Activated naive CD8-positive, alpha-beta T cell treated with anti-CD3 and anti-CD28 coated beads, Interleukin-2, amount 10 ng/mL, durations not matched to agents 7 days and 5 days (primary cell): ENCODE results near the gene PDAP1. TPM values are rescaled to one million over a fixed set of nuclear protein-coding genes. Genes with fewer than 3 reads are reported as not detected.
A peak's percentile ranks its signal among the peaks of the same experiment; 100 is the strongest.

ENCODE experiments used
- ATAC-seq: fragments of 150-1000 bp; cut with Tn5 transposase; one replicate; pipeline ENCODE4 v1.10.0; 2021; ENCODE audit warnings: low read depth, moderate library complexity
- POLR2A ChIA-PET: fragments of 350-600 bp; sonication (Branson Sonifier 250); formaldehyde crosslinking; loops from one replicate; lab custom pipeline; 2021; ENCODE audit warnings: antibody characterized with exemption; lab: Charles Lee
- DNase-seq: peaks from one replicate; pipeline ENCODE4 v3.0.0; 2021
- H3K27ac Mint-ChIP-seq: one replicate; pipeline ENCODE4 v1.8.0; 2022; ENCODE audit warnings: mild to moderate bottlenecking, mixed read lengths
- H3K27me3 Mint-ChIP-seq: one replicate; pipeline ENCODE4 v1.8.0; 2022; ENCODE audit warnings: mild to moderate bottlenecking, moderate library complexity, mixed read lengths
- H3K36me3 Mint-ChIP-seq: one replicate; pipeline ENCODE4 v1.8.0; 2021; ENCODE audit warnings: mild to moderate bottlenecking, mixed read lengths
- H3K4me1 Mint-ChIP-seq: one replicate; pipeline ENCODE4 v1.8.0; 2021; ENCODE audit warnings: mixed read lengths
- H3K4me3 Mint-ChIP-seq: one replicate; pipeline ENCODE4 v1.8.0; 2022; ENCODE audit warnings: mild to moderate bottlenecking, moderate library complexity, mixed read lengths
- H3K9me3 Mint-ChIP-seq: one replicate; pipeline ENCODE4 v1.8.0; 2021; ENCODE audit warnings: mixed read lengths
- total RNA-seq, 2 experiments: library from RNA; stranded (reverse); gene quantifications; one replicate each; pipeline ENCODE4 v1.2.3, GENCODE V29; 2021

PDAP1 gene
- total RNA-seq, 2 experiments from 2014 or later: 87.1 to 93.5 TPM

DNA sequence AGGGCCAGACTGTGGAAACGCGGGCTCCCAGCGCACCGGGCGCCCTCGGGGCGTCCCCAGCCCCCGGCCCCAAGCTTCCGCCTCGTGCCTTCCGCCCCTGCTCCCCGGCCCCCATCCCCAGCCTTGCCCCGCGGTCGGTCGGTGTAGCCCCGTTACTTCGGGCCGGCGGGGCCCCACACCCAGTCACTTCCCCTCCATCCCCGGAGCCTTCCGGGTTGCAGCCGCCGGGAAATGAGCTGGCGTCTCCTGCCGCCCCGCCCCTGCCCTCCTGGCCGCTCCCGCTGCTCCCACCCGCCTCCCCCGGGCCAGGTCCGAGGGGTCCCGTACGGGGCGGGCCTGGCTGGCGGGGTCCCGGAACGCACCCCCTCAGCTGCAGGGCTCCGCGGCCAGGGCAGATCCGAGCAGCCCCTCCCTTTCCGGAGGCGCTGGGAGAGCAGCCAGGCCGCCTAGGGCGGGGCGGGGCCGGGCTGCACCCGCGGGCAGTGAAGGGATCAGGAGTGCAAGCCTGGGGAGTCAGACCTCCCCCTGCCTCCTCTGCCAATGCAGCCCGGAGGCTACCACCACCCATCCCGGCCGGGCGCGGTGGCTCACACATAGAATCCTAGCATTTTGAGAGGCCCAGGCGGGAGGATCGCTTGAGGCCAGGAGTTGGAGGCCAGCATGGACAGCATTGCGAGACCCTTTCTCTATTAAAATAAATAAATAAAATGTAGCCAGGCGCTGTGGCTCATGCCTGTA, 33.2 kb downstream of the PDAP1 start:
- peak; percentile 65 for ATAC-seq
- POLR2A ChIA-PET: interaction anchor here (0.5 to 4.6 kb wide), 12 partner anchors 15 to 249 kb away, joined by 3 to 35 read pairs (median 4); partner anchors contain the start of genes ARPC1A, BUD31, PDAP1 and ZNF394
- H3K36me3 Mint-ChIP-seq: peaks cover 18% of the 10 kb centered on the region

DNA sequence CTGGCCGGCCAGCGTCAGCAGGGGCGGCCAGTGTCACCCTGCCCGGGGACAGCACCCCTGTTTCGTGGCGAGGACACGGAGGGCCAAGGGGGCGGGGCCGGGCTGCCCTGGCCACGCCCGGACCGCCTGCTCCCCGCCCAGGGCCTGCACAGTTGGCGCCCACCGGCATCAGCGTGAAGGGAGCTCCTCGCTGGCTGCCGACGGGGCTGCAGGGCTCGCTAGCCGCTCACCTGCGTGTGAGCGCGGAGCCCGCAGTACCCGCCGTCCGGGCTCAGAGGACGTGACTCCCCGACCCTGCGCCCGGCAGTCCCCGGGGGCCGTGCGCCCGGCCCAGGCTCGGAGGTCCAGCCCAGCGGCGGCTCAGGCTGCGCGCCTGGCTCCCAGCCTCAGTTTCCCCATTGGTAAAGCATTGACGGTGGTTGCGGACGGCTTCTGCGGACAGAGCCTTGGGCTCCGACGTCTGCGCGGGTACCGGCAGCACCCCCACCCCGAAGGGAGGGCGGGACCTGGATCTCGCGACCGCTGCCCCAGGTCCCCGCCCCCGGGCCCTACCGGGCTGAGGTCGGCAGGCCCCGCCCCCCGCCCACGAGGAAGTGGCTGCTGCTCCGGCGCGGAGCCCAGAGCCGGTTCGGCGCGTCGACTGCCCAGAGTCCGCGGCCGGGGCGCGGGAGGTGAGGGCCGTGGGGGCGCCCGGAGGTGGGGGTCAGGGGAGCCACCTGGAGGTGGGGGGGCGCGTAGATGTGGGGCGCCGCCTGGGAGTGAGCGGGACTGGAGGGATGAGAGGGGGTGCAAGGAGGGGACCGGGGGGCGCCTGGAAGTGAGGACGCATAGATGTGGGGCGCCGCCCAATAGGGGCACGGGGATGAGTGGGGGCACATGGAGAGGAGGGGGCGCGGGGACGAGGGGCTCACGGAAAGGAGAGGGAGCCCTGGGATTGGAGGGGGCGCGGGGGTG, 34.0 kb downstream of the PDAP1 start, which contains the start of gene ARPC1B:
TSS of gene ARPC1B (plus strand) at position 620 of the 954 bp plus-strand sequence. CDS start 10,985 bp downstream, outside the sequence.
- Mint-ChIP-seq H3K27ac (peak within 1 kb of the TSS; percentile 78), H3K4me3 (peak within 1 kb of the TSS; percentile 87), H3K36me3 (peaks cover 15% of the 10 kb centered on the region), H3K27me3 (peaks cover 2% of the 10 kb centered on the region), H3K4me1 (peaks cover 33% of the 10 kb centered on the region), H3K9me3 (no peaks in the 10 kb centered on the region)
- ATAC-seq (peak; percentile 56), DNase-seq (peak; percentile 84)
- POLR2A ChIA-PET: interaction anchor here (0.5 to 4.6 kb wide), 10 partner anchors 14 to 250 kb away, joined by 3 to 35 read pairs (median 4); partner anchors contain the start of genes ARPC1A, BUD31, PDAP1 and ZNF394

More for the DNA sequence above, 33.2 kb downstream of the PDAP1 start:
- peaks cover 2% of the 10 kb centered on the region for H3K27me3 Mint-ChIP-seq
- peak overlapping the region; percentile 78 for H3K27ac Mint-ChIP-seq
- peaks cover 32% of the 10 kb centered on the region for H3K4me1 Mint-ChIP-seq
- H3K4me3 Mint-ChIP-seq: peak overlapping the region; percentile 87
- no peaks in the 10 kb centered on the region for H3K9me3 Mint-ChIP-seq
- peak; percentile 83 for DNase-seq

DNA sequence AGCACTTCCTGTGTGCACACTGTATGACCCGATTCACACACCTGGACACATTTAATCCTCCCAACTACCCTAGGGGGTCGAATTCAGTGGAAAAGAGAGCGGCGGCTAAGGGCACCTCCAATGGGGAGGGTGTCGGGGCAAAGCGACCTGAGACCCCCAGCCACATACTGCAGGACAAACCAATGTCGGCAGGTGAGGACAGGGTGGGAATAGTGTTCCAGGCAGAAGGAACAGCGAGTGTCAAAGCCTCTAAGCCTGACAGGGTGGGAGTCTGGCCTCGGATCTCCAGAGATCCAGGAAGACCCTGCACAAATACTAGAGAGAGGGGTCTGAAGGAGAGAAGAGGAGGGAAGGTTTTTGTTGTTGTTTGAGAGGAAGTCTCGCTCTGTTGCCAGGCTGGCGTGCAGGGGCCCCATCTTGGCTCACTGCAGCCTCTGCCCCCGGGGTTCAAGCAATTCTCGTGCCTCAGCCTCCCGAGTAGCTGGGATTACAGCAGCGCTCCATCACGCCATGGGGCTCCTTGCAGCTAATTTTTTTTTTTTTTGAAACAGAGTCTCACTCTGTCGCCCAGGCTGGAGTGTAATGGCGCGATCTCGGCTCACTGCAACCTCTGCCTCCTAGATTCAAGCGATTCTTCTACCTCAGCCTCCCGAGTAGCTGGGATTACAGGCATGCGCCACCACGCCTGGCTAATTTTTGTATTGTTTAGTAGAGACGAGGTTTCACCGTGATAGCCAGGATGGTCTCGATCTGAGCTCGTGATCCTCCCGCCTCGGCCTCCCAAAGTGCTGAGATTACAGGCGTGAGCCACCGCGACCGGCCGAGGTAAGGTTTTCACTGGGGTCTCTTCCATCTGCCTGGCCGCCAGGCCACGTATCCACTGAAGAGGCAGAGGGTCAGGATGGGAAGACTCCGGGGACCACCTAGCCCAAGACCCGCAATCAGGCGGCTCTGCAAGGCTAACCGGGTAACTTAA, 35.0 kb downstream of the PDAP1 start:
- Mint-ChIP-seq H3K4me3 (peak overlapping the region; percentile 87), H3K36me3 (peaks cover 10% of the 10 kb centered on the region), H3K9me3 (no peaks in the 10 kb centered on the region), H3K27me3 (peaks cover 2% of the 10 kb centered on the region), H3K4me1 (peaks cover 33% of the 10 kb centered on the region), H3K27ac (peak overlapping the region; percentile 83)
- ATAC-seq: no peak
- no peak for DNase-seq
- POLR2A ChIA-PET: interaction anchor here (0.9 to 4.6 kb wide), 4 partner anchors 20 to 73 kb away, joined by 4 to 35 read pairs (median 20); partner anchors contain the start of genes BUD31 and PDAP1

DNA sequence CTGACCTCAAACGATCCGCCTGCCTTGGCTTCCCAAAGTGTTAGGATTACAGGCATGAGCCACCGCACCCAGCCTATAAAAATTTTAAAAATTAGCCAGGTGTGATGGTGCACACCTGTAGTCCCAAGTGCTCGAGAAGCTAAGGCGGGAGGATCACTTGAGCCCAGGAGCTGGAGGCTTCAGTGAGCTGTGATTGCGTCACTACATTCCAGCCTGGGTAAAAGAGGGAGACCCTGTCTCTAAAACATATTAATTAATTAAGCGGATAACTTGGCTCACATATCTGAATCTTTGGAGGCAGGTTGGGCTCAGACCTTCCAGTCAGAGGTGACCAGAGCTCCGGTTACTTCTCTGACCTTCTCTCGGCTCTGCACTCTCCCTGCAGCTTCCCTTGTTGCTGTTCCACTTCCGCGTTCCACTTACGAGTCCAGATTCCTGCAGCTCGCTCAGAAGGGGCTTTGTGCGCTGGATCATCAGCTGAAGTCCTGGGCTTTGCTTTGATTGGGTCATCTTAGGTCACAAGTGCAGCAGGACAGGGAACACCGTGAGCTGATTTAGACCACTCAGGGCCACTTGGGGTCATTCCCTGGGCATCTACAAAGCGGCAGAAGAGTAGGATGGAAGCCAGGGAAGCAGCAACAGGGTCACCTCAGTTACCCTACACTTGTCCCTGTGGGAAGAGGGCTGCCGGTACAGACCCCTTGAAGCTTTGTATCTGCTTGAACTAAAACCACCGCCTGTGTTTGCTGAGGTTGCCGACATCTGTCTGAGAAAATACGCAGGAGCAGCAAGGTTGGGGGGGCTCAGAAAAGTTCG, 35.9 kb downstream of the PDAP1 start:
- POLR2A ChIA-PET: interaction anchor here (1.0 to 4.6 kb wide), 2 partner anchors 21 to 36 kb away, joined by 5 to 35 read pairs; partner anchors contain the start of genes BUD31 and PDAP1
- peaks cover 4% of the 10 kb centered on the region for H3K36me3 Mint-ChIP-seq
- H3K9me3 Mint-ChIP-seq: no peaks in the 10 kb centered on the region
- H3K4me3 Mint-ChIP-seq: peak overlapping the region; percentile 87
- peak overlapping the region; percentile 83 for H3K27ac Mint-ChIP-seq
- ATAC-seq: no peak
- no peak for DNase-seq
- peaks cover 2% of the 10 kb centered on the region for H3K27me3 Mint-ChIP-seq
- H3K4me1 Mint-ChIP-seq: peaks cover 30% of the 10 kb centered on the region

DNA sequence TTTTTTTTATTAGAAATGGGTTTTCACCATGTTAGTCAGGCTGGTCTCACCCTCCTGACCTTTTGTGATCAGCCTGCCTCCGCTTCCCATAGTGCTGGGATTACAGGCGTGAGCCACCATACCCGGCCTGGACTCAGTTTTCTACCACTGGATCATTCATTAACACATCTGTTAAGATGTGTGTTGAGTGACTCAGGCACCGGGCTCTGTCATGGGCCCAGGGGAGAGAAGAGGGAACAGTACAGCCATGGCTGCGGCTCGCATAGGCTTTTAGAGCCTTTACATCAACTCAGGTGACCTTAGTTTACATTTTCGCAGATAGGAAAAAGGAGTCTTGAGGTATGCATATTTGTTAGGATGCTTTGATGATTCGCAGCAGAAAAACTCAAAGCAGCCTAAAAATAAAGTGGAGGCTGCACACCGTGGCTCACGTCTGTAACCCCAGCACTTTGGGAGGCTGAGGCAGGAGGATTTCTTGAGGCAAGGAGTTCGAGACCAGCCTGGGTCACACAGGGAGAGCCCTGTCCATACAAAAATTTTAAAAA, 36.9 kb downstream of the PDAP1 start:
- Mint-ChIP-seq H3K27ac (no peak overlapping the region), H3K9me3 (no peaks in the 10 kb centered on the region), H3K36me3 (peaks cover 2% of the 10 kb centered on the region), H3K4me3 (no peak overlapping the region), H3K27me3 (peaks cover 2% of the 10 kb centered on the region), H3K4me1 (peaks cover 27% of the 10 kb centered on the region)
- ATAC-seq: no peak
- no peak for DNase-seq
- POLR2A ChIA-PET: no interaction called here

DNA sequence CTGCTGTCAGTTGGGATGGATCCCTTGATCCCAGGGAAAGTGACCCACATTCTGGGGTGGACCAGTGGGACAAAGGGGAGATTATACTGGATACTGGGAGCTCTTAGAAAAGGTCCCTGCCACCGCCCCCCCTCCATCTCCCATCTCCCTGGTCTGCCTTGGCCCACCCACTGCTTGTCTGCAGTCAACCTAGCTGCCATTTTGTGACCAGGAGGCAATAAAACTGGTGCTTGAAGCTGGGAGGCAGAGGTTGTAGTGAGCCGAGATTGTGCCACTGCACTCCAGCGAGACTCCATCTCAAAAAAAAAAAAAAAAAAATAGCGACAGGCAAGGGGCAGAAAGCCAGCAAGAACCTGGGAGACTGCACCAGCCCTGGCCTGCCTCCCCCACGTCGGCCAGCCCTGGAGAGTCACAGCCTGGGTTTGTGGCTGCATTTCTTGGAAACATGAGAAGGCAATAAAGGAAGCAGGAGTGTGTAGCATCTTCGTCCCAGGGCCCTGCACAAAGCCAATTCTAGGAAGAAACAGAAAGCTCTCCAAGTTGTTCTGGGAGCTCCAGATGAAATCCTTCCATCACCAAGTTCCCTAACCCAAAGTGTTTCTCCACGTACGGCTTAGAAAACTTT, 38.5 kb downstream of the PDAP1 start:
- Mint-ChIP-seq H3K27me3 (peaks cover 2% of the 10 kb centered on the region), H3K36me3 (peaks cover 5% of the 10 kb centered on the region), H3K9me3 (no peaks in the 10 kb centered on the region), H3K4me1 (peaks cover 25% of the 10 kb centered on the region), H3K27ac (peak overlapping the region; percentile 45), H3K4me3 (peak overlapping the region; percentile 19)
- no peak for ATAC-seq
- no peak for DNase-seq
- POLR2A ChIA-PET: interaction anchor here (0.7 to 1.5 kb wide), 3 partner anchors 39 to 228 kb away, joined by 3 to 4 read pairs (median 3); partner anchors contain the start of genes BUD31, PDAP1 and TMEM225B

DNA sequence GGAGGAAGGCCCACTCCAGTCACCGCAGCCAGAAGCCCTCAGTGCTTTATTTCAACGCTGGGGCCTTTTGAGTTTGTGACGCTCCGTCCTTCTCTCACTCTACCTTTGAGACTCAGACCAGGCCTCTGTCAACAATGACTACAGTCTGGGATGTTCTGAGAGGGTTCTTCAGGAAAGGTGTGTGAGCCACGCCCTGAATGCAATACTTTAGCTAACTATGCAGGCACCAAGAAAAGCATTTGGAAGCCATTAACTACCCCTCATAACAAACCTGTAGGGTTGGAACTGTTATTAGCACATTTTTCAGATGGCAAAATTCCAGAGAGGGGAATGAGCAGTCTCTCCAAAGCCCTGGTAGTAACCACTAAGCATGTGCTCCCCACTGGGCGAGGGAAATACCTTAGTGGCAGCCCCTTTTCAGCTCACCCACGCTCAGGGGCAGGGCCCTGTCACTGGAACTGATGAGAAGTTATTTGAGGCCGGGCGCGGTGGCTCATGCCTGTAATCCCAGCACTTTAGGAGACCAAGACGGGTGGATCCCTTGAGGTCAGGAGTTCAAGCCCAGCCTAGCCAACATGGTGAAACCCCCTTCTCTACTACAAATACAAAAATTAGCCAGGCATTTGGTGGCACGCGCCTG, 39.5 kb downstream of the PDAP1 start:
- POLR2A ChIA-PET: interaction anchor here (0.5 to 1.5 kb wide), 2 partner anchors 40 to 100 kb away, joined by 3 to 4 read pairs; partner anchors contain the start of genes BUD31 and PDAP1
- Mint-ChIP-seq H3K4me3 (peak overlapping the region; percentile 22), H3K4me1 (peaks cover 25% of the 10 kb centered on the region), H3K27ac (no peak overlapping the region), H3K27me3 (peaks cover 2% of the 10 kb centered on the region), H3K9me3 (no peaks in the 10 kb centered on the region), H3K36me3 (peaks cover 9% of the 10 kb centered on the region)
- DNase-seq (no peak), ATAC-seq (no peak)

DNA sequence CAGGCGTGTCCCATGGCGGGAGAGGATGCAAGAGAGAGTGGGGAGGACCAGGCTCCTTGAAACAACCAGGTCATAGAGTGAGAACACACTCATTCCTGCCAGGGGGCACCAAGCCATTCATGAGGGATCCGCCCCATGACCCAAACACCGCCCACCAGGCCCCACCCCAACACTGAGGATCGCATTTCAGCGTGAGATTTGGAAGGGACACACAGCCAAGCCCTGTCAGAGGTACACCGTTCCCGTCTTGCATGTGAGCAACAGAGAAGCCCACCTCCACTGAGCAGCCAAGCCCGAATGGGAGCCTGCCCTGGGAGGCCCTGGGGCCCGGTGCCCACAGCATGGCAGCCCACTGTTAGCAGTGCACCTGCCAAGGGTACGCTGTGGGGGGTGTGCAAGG, 41.8 kb downstream of the PDAP1 start:
- H3K27ac Mint-ChIP-seq: peak overlapping the region; percentile 21
- no peaks in the 10 kb centered on the region for H3K9me3 Mint-ChIP-seq
- H3K4me1 Mint-ChIP-seq: peaks cover 15% of the 10 kb centered on the region
- no peak overlapping the region for H3K4me3 Mint-ChIP-seq
- no peak for DNase-seq
- no peak for ATAC-seq
- H3K36me3 Mint-ChIP-seq: peaks cover 9% of the 10 kb centered on the region
- no peaks in the 10 kb centered on the region for H3K27me3 Mint-ChIP-seq
- POLR2A ChIA-PET: no interaction called here

DNA sequence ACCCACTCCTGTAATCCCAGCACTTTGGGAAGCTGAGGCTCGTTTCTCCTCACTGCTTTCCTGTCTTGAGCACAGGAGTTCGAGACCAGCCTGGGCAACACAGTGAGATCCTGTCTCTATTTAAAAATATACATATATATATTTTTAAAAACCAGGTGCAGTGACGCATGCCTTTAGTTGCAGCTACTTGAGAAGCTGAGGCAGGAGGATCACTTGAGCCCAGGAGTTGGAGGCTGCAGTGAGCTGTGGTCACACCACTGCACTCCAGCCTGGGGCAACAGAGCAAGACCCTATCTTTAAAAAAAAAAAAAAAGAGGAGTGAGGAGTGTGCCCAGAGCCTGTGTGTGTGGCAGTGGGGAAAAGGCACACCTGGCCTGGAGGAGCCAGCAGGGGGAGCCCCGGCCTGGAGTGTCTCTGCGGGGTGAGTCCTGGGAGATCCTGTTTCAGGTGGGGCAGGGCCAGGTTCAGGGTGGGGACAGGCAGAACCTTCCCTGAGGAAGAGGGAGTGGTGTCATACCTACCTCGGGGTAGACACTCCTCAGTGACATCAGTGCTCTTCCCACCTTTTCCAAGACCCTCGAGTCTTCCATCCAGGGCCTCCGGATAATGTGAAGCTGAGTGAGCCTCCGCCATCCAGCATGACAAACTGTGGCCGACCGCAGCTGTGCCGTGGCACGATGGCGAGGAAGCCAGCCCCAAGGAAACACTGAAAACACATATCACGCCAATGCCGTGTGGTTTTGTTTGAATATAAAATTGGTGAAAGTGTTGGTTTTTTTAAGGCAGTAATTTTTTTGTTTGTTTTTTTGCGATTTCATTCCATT, 42.9 kb downstream of the PDAP1 start:
- H3K27me3 Mint-ChIP-seq: no peaks in the 10 kb centered on the region
- no peaks in the 10 kb centered on the region for H3K9me3 Mint-ChIP-seq
- peaks cover 15% of the 10 kb centered on the region for H3K4me1 Mint-ChIP-seq
- H3K36me3 Mint-ChIP-seq: peaks cover 9% of the 10 kb centered on the region
- no peak overlapping the region for H3K27ac Mint-ChIP-seq
- POLR2A ChIA-PET: no interaction called here
- H3K4me3 Mint-ChIP-seq: no peak overlapping the region
- ATAC-seq (peak; percentile 90), DNase-seq (peak; percentile 70)

DNA sequence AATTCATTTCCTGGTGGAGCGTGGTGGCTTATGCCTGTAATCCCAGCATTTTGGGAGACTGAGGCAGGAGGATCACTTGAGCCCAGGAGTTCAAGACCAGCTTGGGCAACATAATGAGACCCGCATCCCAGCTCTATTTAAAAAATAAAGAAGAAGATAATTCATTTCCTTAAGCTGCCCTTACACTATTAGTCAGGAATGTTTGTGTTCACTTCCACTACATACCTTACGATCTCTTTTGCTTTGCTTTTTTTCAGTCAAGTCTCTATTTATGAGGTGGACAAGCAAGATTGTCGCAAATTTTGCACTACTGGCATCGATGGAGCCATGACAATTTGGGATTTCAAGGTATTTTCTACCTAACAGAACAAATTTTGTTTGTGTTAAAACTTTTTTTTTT, 45.1 kb downstream of the PDAP1 start:
- Mint-ChIP-seq H3K36me3 (peaks cover 9% of the 10 kb centered on the region), H3K27ac (no peak overlapping the region), H3K27me3 (no peaks in the 10 kb centered on the region), H3K9me3 (no peaks in the 10 kb centered on the region), H3K4me1 (no peaks in the 10 kb centered on the region), H3K4me3 (no peak overlapping the region)
- ATAC-seq (no peak), DNase-seq (no peak)
- POLR2A ChIA-PET: no interaction called here
